ENCODE measurements around the gene ZNF10.

The ZNF10 gene
- 11.7 to 14.4 reads per million in 2 donors for total RNA-seq

- DNase-seq, result peak; percentile 91
Measured at GRCh38 chr12:133130038-133130807, at the start of gene ZNF10, which contains the start of gene ZNF891. Gene ZNF10, plus strand, starts transcription at chr12:133130627. Its CDS starts 13,866 bp downstream, at chr12:133144493. Gene ZNF891, minus strand, starts transcription at chr12:133130274. Its CDS starts 8,356 bp downstream, at chr12:133121918.

- DNase-seq, result no peak
Measured at GRCh38 chr12:133081159-133081780, 49.2 kb upstream of the ZNF10 start.

- DNase-seq, result no peak
Measured at GRCh38 chr12:133083345-133083744, 47.1 kb upstream of the ZNF10 start.

GRCh38 chr12:133105620-133106019 lies 24.8 kb upstream of the ZNF10 start:
- no peak for DNase-seq

- DNase-seq, result no peak
Measured at GRCh38 chr12:133106253-133106652, 24.2 kb upstream of the ZNF10 start.

GRCh38 chr12:133107121-133107520 lies 23.3 kb upstream of the ZNF10 start:
- no peak for DNase-seq

- DNase-seq, result no peak
Measured at GRCh38 chr12:133108150-133108549, 22.3 kb upstream of the ZNF10 start.

GRCh38 chr12:133120385-133121191 lies 9.8 kb upstream of the ZNF10 start:
- no peak for DNase-seq

GRCh38 chr12:133124674-133125073 lies 5.8 kb upstream of the ZNF10 start:
- DNase-seq, result no peak

- DNase-seq, result no peak
Measured at GRCh38 chr12:133129368-133130037, 924 bp upstream of the ZNF10 start.

- DNase-seq, result peak; percentile 21
Measured at GRCh38 chr12:133130808-133131128, 341 bp downstream of the ZNF10 start.

GRCh38 chr12:133135747-133136146 lies 5.3 kb downstream of the ZNF10 start:
- DNase-seq, result no peak

GRCh38 chr12:133145981-133146380 lies 15.6 kb downstream of the ZNF10 start:
- no peak for DNase-seq

GRCh38 chr12:133156125-133156690 lies 25.8 kb downstream of the ZNF10 start:
- no peak for DNase-seq

- no peak for DNase-seq
Measured at GRCh38 chr12:133165776-133166175, 35.3 kb downstream of the ZNF10 start.

- no peak for DNase-seq
Measured at GRCh38 chr12:133172491-133172890, 42.1 kb downstream of the ZNF10 start.

- DNase-seq, result no peak
Measured at GRCh38 chr12:133174901-133175300, 44.5 kb downstream of the ZNF10 start.

GRCh38 chr12:133180669-133181068 lies 50.2 kb downstream of the ZNF10 start:
- DNase-seq, result no peak

- DNase-seq, result peak; percentile 58
Measured at GRCh38 chr12:133181238-133181959, 51.0 kb downstream of the ZNF10 start, which contains the start of gene ZNF268. Gene ZNF268, plus strand, starts transcription at chr12:133181495. Its CDS starts 503 bp downstream, at chr12:133181998.

- DNase-seq, result no peak
Measured at GRCh38 chr12:133190176-133190575, 59.7 kb downstream of the ZNF10 start.

- no peak for DNase-seq
Measured at GRCh38 chr12:133192847-133193246, 62.4 kb downstream of the ZNF10 start.

GRCh38 chr12:133201888-133202287 lies 71.5 kb downstream of the ZNF10 start:
- no peak for DNase-seq
